Calu3 (cell line): ENCODE measurements around the gene PTK6. TPM values are rescaled to one million over a fixed set of nuclear protein-coding genes. Genes with fewer than 3 reads are reported as not detected.

Experiments used
- BruUV-seq: library from RNA; stranded (reverse); fragments of 400-500 nt; replicated peaks from 2 replicates; lab custom pipeline; 2021; lab: Mats Ljungman, UMichigan
- CTCF ChIA-PET: fragments of 300-600 bp; sonication (Branson Sonifier 250); formaldehyde crosslinking; loops from one replicate; lab custom pipeline; 2022; ENCODE audit warnings: antibody characterized with exemption; lab: Charles Lee
- DNase-seq: peaks from one replicate; pipeline ENCODE4 v3.0.0; 2022
- H3K27ac Mint-ChIP-seq: one replicate; pipeline ENCODE4 v1.8.0; 2022; ENCODE audit warnings: mixed read lengths; ENCODE audit not compliant: unreplicated experiment
- H3K27me3 Mint-ChIP-seq: one replicate; pipeline ENCODE4 v1.8.0; 2022; ENCODE audit warnings: mixed read lengths; ENCODE audit not compliant: unreplicated experiment
- H3K36me3 Mint-ChIP-seq: one replicate; pipeline ENCODE4 v1.8.0; 2022; ENCODE audit warnings: mild to moderate bottlenecking, moderate library complexity, mixed read lengths; ENCODE audit not compliant: insufficient read depth, unreplicated experiment
- H3K4me1 Mint-ChIP-seq: one replicate; pipeline ENCODE4 v1.8.0; 2022; ENCODE audit warnings: mild to moderate bottlenecking, low read depth, mixed read lengths; ENCODE audit not compliant: unreplicated experiment
- H3K4me3 Mint-ChIP-seq: one replicate; pipeline ENCODE4 v1.8.0; 2022; ENCODE audit warnings: mild to moderate bottlenecking, low read depth, moderate library complexity, mixed read lengths; ENCODE audit not compliant: unreplicated experiment
- H3K9me3 Mint-ChIP-seq: one replicate; pipeline ENCODE4 v1.8.0; 2022; ENCODE audit warnings: low read depth, mixed read lengths; ENCODE audit not compliant: unreplicated experiment
- CTCF ChIP-seq: fragments of 200-600 bp; IDR thresholded peaks from one replicate; pipeline ENCODE4 v1.8.0; 2022; ENCODE audit warnings: antibody characterized with exemption; ENCODE audit not compliant: unreplicated experiment
- intact Hi-C: fragments of 100-400 bp; cut with micrococcal nuclease; formaldehyde crosslinking; loops from one replicate; pipeline ENCODE4 v1.10.0; 2022; ENCODE audit not compliant: unreplicated experiment
- total RNA-seq: library from RNA; stranded (reverse); gene quantifications from 2 replicates; pipeline ENCODE4 v1.2.3, GENCODE V29; 2022

The PTK6 gene
- total RNA-seq, 1 experiment from 2014 or later = 15.9 TPM

GRCh38 chr20:63505723-63506122 lies 31.5 kb downstream of the PTK6 start:
- no TSS peak for BruUV-seq
- Mint-ChIP-seq H3K4me1 (no peaks in the 10 kb centered on the region), H3K4me3 (no peak overlapping the region), H3K27me3 (peaks cover 78% of the 10 kb centered on the region), H3K27ac (no peak overlapping the region), H3K9me3 (peaks cover 4% of the 10 kb centered on the region), H3K36me3 (no peaks in the 10 kb centered on the region)
- CTCF ChIA-PET = interaction anchor here (1.1 kb wide), 1 partner anchor 12 kb away, joined by 3 read pairs; no protein-coding TSS in a partner anchor
- no peak for DNase-seq
- TF ChIP-seq CTCF = no peak
- intact Hi-C loops = no loop called here

- peaks cover 74% of the 10 kb centered on the region for H3K27me3 Mint-ChIP-seq
- CTCF ChIA-PET = interaction anchor here (1.1 kb wide), 1 partner anchor 11 kb away, joined by 3 read pairs; no protein-coding TSS in a partner anchor
- intact Hi-C loops = no loop called here
- H3K27ac Mint-ChIP-seq = no peak overlapping the region
- H3K9me3 Mint-ChIP-seq = peaks cover 4% of the 10 kb centered on the region
- H3K4me3 Mint-ChIP-seq = no peak overlapping the region
- no peak for TF ChIP-seq CTCF
- H3K4me1 Mint-ChIP-seq = no peaks in the 10 kb centered on the region
- H3K36me3 Mint-ChIP-seq = peaks cover under 1% of the 10 kb centered on the region
- BruUV-seq = no TSS peak
- DNase-seq = no peak
Measured at GRCh38 chr20:63505281-63505680, 31.9 kb downstream of the PTK6 start.

- H3K27ac Mint-ChIP-seq = no peak overlapping the region
- no TSS peak for BruUV-seq
- H3K4me1 Mint-ChIP-seq = no peaks in the 10 kb centered on the region
- CTCF ChIA-PET = interaction anchor here (0.5 to 0.7 kb wide), 2 partner anchors 133 to 231 kb away, joined by 3 read pairs; no protein-coding TSS in a partner anchor
- intact Hi-C loops = no loop called here
- peaks cover 67% of the 10 kb centered on the region for H3K27me3 Mint-ChIP-seq
- peaks cover 4% of the 10 kb centered on the region for H3K9me3 Mint-ChIP-seq
- DNase-seq = no peak
- TF ChIP-seq CTCF = no peak
- no peak overlapping the region for H3K4me3 Mint-ChIP-seq
- peaks cover 7% of the 10 kb centered on the region for H3K36me3 Mint-ChIP-seq
Measured at GRCh38 chr20:63504642-63505041, 32.5 kb downstream of the PTK6 start.

- peaks cover 56% of the 10 kb centered on the region for H3K27me3 Mint-ChIP-seq
- peaks cover 4% of the 10 kb centered on the region for H3K9me3 Mint-ChIP-seq
- peaks cover 14% of the 10 kb centered on the region for H3K36me3 Mint-ChIP-seq
- BruUV-seq = no TSS peak
- H3K4me3 Mint-ChIP-seq = no peak overlapping the region
- intact Hi-C loops = no loop called here
- CTCF ChIA-PET = interaction anchor here (0.7 to 2.5 kb wide), 2 partner anchors 17 to 698 kb away, joined by 7 to 14 read pairs; partner anchors contain the start of gene PPDPF
- no peak overlapping the region for H3K27ac Mint-ChIP-seq
- DNase-seq = no peak
- no peaks in the 10 kb centered on the region for H3K4me1 Mint-ChIP-seq
- TF ChIP-seq CTCF = no peak
Measured at GRCh38 chr20:63503524-63503923, 33.7 kb downstream of the PTK6 start.
